Neural progenitor cell (in vitro differentiated cells): ENCODE data around the gene SLC16A12.

Experiments
- EZH2 ChIP-seq: fragments of 200-600 bp; sonication (generic); IDR thresholded peaks from 2 replicates; pipeline ENCODE4 v1.6.1; 2017; ENCODE audit warnings: antibody characterized with exemption, mild to moderate bottlenecking, moderate library complexity
- EZH2phosphoT487 ChIP-seq: fragments of 200-600 bp; sonication (generic); IDR thresholded peaks from 2 replicates; pipeline ENCODE4 v1.6.1; 2017; ENCODE audit warnings: antibody characterized with exemption
- TF ChIP-seq, protein P1 (sequence below): fragments of 200-600 bp; sonication (generic); IDR thresholded peaks from 2 replicates; pipeline ENCODE4 v1.5.1; 2017; ENCODE audit warnings: antibody characterized with exemption, mild to moderate bottlenecking

- TF ChIP-seq, protein P1, sequence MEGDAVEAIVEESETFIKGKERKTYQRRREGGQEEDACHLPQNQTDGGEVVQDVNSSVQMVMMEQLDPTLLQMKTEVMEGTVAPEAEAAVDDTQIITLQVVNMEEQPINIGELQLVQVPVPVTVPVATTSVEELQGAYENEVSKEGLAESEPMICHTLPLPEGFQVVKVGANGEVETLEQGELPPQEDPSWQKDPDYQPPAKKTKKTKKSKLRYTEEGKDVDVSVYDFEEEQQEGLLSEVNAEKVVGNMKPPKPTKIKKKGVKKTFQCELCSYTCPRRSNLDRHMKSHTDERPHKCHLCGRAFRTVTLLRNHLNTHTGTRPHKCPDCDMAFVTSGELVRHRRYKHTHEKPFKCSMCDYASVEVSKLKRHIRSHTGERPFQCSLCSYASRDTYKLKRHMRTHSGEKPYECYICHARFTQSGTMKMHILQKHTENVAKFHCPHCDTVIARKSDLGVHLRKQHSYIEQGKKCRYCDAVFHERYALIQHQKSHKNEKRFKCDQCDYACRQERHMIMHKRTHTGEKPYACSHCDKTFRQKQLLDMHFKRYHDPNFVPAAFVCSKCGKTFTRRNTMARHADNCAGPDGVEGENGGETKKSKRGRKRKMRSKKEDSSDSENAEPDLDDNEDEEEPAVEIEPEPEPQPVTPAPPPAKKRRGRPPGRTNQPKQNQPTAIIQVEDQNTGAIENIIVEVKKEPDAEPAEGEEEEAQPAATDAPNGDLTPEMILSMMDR = no peak
- TF ChIP-seq EZH2 (no peak), EZH2phosphoT487 (no peak)
These were observed 53.7 kb downstream of the SLC16A12 start for GRCh38 chr10:89481662-89482061.
